Caco-2 (cell line): ENCODE measurements around the gene WFIKKN1. TPM values are rescaled to one million over a fixed set of nuclear protein-coding genes. Genes with fewer than 3 reads are reported as not detected.

Experiments used
- BruUV-seq: library from RNA; stranded (reverse); fragments of 400-500 nt; replicated peaks from 2 replicates; lab custom pipeline; 2021; lab: Mats Ljungman, UMichigan
- CTCF ChIA-PET: fragments of 300-600 bp; sonication (Branson Sonifier 250); formaldehyde crosslinking; loops from one replicate; lab custom pipeline; 2022; ENCODE audit warnings: antibody characterized with exemption; lab: Charles Lee
- POLR2A ChIA-PET: fragments of 300-600 bp; sonication (Branson Sonifier 250); formaldehyde crosslinking; loops from one replicate; lab custom pipeline; 2022; ENCODE audit warnings: antibody characterized with exemption; lab: Charles Lee
- DNase-seq, 2 experiments: peaks; one replicate each; pipeline versions ENCODE4 v3.0.0 to v3.0.0-alpha.2; 2020 to 2022
- H3K27me3 ChIP-seq: replicated peaks from 2 replicates; pipeline ENCODE4 v1.6.0; 2011; ENCODE audit warnings: low read length; ENCODE audit not compliant: control insufficient read depth, insufficient read depth
- H3K36me3 ChIP-seq: 2 replicates; pipeline ENCODE4 v1.5.1; 2011; ENCODE audit warnings: low read length; ENCODE audit not compliant: control insufficient read depth, insufficient read depth
- H3K4me1 ChIP-seq: fragments of 250-450 bp; sonication (Bioruptor Pico); 2 replicates; pipeline ENCODE4 v1.5.1; 2020; ENCODE audit warnings: mild to moderate bottlenecking
- H3K4me3 ChIP-seq: 2 replicates; pipeline ENCODE4 v1.5.1; 2011; ENCODE audit warnings: low read depth, mild to moderate bottlenecking, control low read depth, low read length
- H3K9me3 ChIP-seq: fragments of 250-450 bp; sonication (Bioruptor Pico); 2 replicates; pipeline ENCODE4 v1.5.1; 2020; ENCODE audit warnings: mild to moderate bottlenecking, moderate library complexity
- H3K27ac Mint-ChIP-seq: one replicate; pipeline ENCODE4 v1.8.0; 2022; ENCODE audit warnings: mixed read lengths; ENCODE audit not compliant: unreplicated experiment
- H3K27me3 Mint-ChIP-seq: one replicate; pipeline ENCODE4 v1.8.0; 2022; ENCODE audit warnings: mixed read lengths; ENCODE audit not compliant: insufficient read depth, unreplicated experiment
- H3K36me3 Mint-ChIP-seq: one replicate; pipeline ENCODE4 v1.8.0; 2022; ENCODE audit warnings: mild to moderate bottlenecking, mixed read lengths; ENCODE audit not compliant: insufficient read depth, unreplicated experiment
- H3K4me1 Mint-ChIP-seq: one replicate; pipeline ENCODE4 v1.8.0; 2022; ENCODE audit warnings: low read depth, mixed read lengths; ENCODE audit not compliant: unreplicated experiment
- H3K4me3 Mint-ChIP-seq: one replicate; pipeline ENCODE4 v1.8.0; 2022; ENCODE audit warnings: mild to moderate bottlenecking, moderate library complexity, mixed read lengths; ENCODE audit not compliant: unreplicated experiment
- H3K9me3 Mint-ChIP-seq: one replicate; pipeline ENCODE4 v1.8.0; 2022; ENCODE audit warnings: mixed read lengths; ENCODE audit not compliant: unreplicated experiment
- intact Hi-C: fragments of 100-400 bp; cut with micrococcal nuclease; formaldehyde crosslinking; loops from one replicate; pipeline ENCODE4 v1.10.0; 2022; ENCODE audit not compliant: unreplicated experiment
- total RNA-seq: library from RNA; stranded (reverse); gene quantifications from 2 replicates; pipeline ENCODE4 v1.2.3, GENCODE V29; 2022
- TF ChIP-seq, protein P1 (sequence below), 2 experiments: fragments of 200-600 bp in 1 of 2; IDR thresholded peaks; 1 replicate in 1 of 2; 2 replicates in 1 of 2; pipeline versions ENCODE4 v1.5.1 to v1.8.0; 2011 to 2022; ENCODE audit warnings: antibody characterized with exemption in 1 of 2, control low read depth in 1 of 2, inconsistent platforms in 1 of 2, low read depth in 1 of 2, low read length in 1 of 2, mild to moderate bottlenecking in 1 of 2, moderate library complexity in 1 of 2; ENCODE audit not compliant: insufficient read depth in 1 of 2, severe bottlenecking in 1 of 2, unreplicated experiment in 1 of 2

The WFIKKN1 gene
- total RNA-seq, 1 experiment from 2014 or later, result 0.54 TPM

DNA sequence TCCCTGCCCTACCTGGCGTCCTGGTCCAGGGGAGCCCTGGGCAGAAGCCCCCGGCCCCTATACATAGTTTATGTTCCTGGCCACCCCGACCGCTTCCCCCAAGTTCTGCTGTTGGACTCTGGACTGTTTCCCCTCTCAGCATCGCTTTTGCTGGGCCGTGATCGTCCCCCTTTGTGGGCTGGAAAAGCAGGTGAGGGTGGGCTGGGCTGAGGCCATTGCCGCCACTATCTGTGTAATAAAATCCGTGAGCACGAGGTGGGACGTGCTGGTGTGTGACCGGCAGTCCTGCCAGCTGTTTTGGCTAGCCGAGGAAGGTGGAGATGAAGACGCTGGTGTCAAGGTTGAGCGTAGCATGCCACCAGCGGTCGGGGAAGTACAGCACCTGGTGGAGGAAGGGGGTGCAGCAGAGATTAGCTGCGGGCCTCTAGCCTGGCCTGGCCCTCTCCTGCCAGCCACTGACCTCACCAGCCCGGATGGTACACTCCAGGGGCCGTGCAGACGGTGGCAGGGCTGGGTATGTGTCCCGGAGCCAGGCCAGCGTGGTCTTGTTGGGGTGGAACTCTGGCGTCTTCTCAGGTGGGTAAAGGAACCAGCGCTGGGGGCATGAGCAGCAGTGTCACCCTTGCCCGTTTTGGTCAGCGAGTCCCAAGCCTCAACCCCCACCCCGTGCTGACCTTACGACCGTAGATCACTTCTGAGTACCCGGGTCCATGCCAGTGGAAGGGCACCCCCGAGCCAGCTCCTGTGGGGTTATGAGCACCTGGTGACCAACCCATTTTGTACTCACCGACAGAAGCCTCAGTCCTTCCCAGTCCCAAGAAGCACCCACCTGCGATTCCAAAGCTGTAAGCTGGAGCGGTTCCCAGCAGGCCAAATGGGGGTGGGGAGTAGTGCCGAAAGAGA, 52.0 kb downstream of the WFIKKN1 start:
- Mint-ChIP-seq H3K9me3 (no peaks in the 10 kb centered on the region), H3K4me3 (peak overlapping the region; percentile 87), H3K27me3 (no peaks in the 10 kb centered on the region), H3K36me3 (peaks cover 66% of the 10 kb centered on the region), H3K4me1 (no peaks in the 10 kb centered on the region), H3K27ac (peak overlapping the region; percentile 84)
- CTCF ChIA-PET, result no interaction called here
- H3K36me3 ChIP-seq, result 0 out of 2 replicates have a peak, but pooled peaks cover 4% of the 10 kb centered on the region
- H3K9me3 ChIP-seq, result no peaks in the 10 kb centered on the region
- H3K27me3 ChIP-seq, result no peaks in the 10 kb centered on the region
- POLR2A ChIA-PET, result no interaction called here
- BruUV-seq, result TSS peak; percentile 56
- DNase-seq, result no peak
- TF ChIP-seq, protein P1, sequence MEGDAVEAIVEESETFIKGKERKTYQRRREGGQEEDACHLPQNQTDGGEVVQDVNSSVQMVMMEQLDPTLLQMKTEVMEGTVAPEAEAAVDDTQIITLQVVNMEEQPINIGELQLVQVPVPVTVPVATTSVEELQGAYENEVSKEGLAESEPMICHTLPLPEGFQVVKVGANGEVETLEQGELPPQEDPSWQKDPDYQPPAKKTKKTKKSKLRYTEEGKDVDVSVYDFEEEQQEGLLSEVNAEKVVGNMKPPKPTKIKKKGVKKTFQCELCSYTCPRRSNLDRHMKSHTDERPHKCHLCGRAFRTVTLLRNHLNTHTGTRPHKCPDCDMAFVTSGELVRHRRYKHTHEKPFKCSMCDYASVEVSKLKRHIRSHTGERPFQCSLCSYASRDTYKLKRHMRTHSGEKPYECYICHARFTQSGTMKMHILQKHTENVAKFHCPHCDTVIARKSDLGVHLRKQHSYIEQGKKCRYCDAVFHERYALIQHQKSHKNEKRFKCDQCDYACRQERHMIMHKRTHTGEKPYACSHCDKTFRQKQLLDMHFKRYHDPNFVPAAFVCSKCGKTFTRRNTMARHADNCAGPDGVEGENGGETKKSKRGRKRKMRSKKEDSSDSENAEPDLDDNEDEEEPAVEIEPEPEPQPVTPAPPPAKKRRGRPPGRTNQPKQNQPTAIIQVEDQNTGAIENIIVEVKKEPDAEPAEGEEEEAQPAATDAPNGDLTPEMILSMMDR (IDR thresholded peaks at IDR 0.05; ENCODE audit: insufficient read depth in 1 of 2, low read depth in 1 of 2, low read length in 1 of 2, severe bottlenecking in 1 of 2, unreplicated experiment in 1 of 2), result no peak
- intact Hi-C loops, result no loop called here
- peaks cover 37% of the 10 kb centered on the region for H3K4me1 ChIP-seq
- H3K4me3 ChIP-seq, result peak overlapping the region; percentile 86; the same call in 1 of the 2 replicates

DNA sequence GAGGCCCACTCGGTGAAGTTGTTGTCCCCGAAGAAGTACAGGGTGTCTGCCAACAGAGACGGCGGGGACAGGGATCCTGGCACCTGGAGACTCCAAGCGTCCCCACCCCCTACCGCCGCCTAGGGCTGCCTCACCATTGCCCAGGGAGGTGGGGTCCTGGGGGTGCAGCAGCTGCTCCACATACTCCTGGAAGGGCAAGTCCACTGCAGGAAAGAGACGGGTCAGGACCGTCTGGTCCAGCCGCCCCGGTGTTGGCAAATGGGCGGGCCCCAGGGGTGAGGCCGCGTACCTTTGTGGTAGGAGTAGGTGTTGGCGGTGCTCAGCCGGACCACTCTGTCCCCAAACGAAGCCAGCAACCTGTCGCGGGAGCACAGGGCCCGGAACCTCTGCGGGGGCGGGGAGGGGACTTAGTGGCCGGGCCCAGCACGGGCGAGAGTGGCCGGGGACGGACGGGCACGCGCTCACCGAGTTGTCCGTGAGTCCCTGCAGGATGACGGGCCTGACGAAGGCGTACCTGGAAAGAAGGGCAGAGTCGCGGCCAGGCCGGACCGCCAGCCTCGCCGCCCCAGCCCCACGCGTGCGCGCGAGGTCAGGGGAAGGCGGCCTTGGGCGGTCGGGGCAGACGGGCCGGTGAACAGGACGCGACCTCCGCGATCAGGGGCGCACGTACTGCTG, 52.7 kb downstream of the WFIKKN1 start:
- BruUV-seq, result no TSS peak
- Histone ChIP-seq H3K9me3 (no peaks in the 10 kb centered on the region), H3K4me3 (peak overlapping the region; percentile 86), H3K36me3 (0 out of 2 replicates have a peak, but pooled peaks cover 4% of the 10 kb centered on the region), H3K4me1 (peaks cover 37% of the 10 kb centered on the region), H3K27me3 (no peaks in the 10 kb centered on the region)
- TF ChIP-seq, protein P1 (IDR thresholded peaks at IDR 0.05; ENCODE audit: insufficient read depth in 1 of 2, low read depth in 1 of 2, low read length in 1 of 2, severe bottlenecking in 1 of 2, unreplicated experiment in 1 of 2), result no peak
- ChIA-PET POLR2A (no interaction called here), CTCF (no interaction called here)
- DNase-seq, result no peak
- intact Hi-C loops, result no loop called here
- no peaks in the 10 kb centered on the region for H3K9me3 Mint-ChIP-seq
- H3K4me3 Mint-ChIP-seq, result peak overlapping the region; percentile 87
- H3K36me3 Mint-ChIP-seq, result peaks cover 60% of the 10 kb centered on the region
- no peaks in the 10 kb centered on the region for H3K4me1 Mint-ChIP-seq
- no peaks in the 10 kb centered on the region for H3K27me3 Mint-ChIP-seq
- H3K27ac Mint-ChIP-seq, result peak overlapping the region; percentile 84

Other genes starting within 250 kb of the WFIKKN1 start
- 85.5 and 87.1 TPM in 2 replicates for gene PGAP6, start 249.0 kb upstream of the WFIKKN1 start, total RNA-seq
- gene NME4, start 233.8 kb upstream of the WFIKKN1 start, total RNA-seq, result 140 and 150 TPM in 2 replicates
- 50.2 and 52.6 TPM in 2 replicates for gene DECR2, start 229.1 kb upstream of the WFIKKN1 start, total RNA-seq
- 31.3 and 35.8 TPM in 2 replicates for gene RAB11FIP3, start 205.3 kb upstream of the WFIKKN1 start, total RNA-seq
- 85.3 and 87.9 TPM in 2 replicates for gene CAPN15, start 103.3 kb upstream of the WFIKKN1 start, total RNA-seq
- gene PRR35, start 70.6 kb upstream of the WFIKKN1 start, total RNA-seq, result 0.14 TPM in 1 of 2 replicates, not detected in the other
- gene NHLRC4, start 64.0 kb upstream of the WFIKKN1 start, total RNA-seq, result not detected in 2 replicates
- gene PIGQ, start 61.0 kb upstream of the WFIKKN1 start, total RNA-seq, result 45.3 and 45.8 TPM in 2 replicates
- gene RAB40C, start 40.9 kb upstream of the WFIKKN1 start, total RNA-seq, result 18.7 and 19.1 TPM in 2 replicates
- 67.1 and 67.4 TPM in 2 replicates for gene METTL26, start 5.3 kb downstream of the WFIKKN1 start, total RNA-seq
- gene MCRIP2, start 10.8 kb downstream of the WFIKKN1 start, total RNA-seq, result 33.0 and 40.7 TPM in 2 replicates
- 57.8 and 60.9 TPM in 2 replicates for gene WDR90, start 18.4 kb downstream of the WFIKKN1 start, total RNA-seq
- gene RHOT2, start 37.1 kb downstream of the WFIKKN1 start, total RNA-seq, result 96.7 and 106 TPM in 2 replicates
- gene RHBDL1, start 44.7 kb downstream of the WFIKKN1 start, total RNA-seq, result 2.9 and 3.2 TPM in 2 replicates
- gene STUB1, start 49.4 kb downstream of the WFIKKN1 start, total RNA-seq, result 77.8 and 86.6 TPM in 2 replicates
- gene JMJD8, start 53.3 kb downstream of the WFIKKN1 start, total RNA-seq, result 46.7 and 52.4 TPM in 2 replicates
- gene WDR24, start 59.4 kb downstream of the WFIKKN1 start, total RNA-seq, result 10.8 and 11.7 TPM in 2 replicates
- 5.9 and 10.5 TPM in 2 replicates for gene FBXL16, start 74.8 kb downstream of the WFIKKN1 start, total RNA-seq
- 20.0 and 23.4 TPM in 2 replicates for gene METRN, start 84.1 kb downstream of the WFIKKN1 start, total RNA-seq
- gene ANTKMT, start 90.2 kb downstream of the WFIKKN1 start, total RNA-seq, result 39.7 and 42.6 TPM in 2 replicates
- gene CCDC78, start 95.5 kb downstream of the WFIKKN1 start, total RNA-seq, result 3.5 and 4.6 TPM in 2 replicates
- gene HAGHL, start 96.1 kb downstream of the WFIKKN1 start, total RNA-seq, result 6.8 and 9.7 TPM in 2 replicates
- 42.9 and 44.5 TPM in 2 replicates for gene CIAO3, start 110.0 kb downstream of the WFIKKN1 start, total RNA-seq
- 0.36 and 0.39 TPM in 2 replicates for gene MSLN, start 129.7 kb downstream of the WFIKKN1 start, total RNA-seq
- gene RPUSD1, start 157.4 kb downstream of the WFIKKN1 start, total RNA-seq, result 42.2 and 44.0 TPM in 2 replicates
- 97.6 and 102 TPM in 2 replicates for gene CHTF18, start 157.6 kb downstream of the WFIKKN1 start, total RNA-seq
- gene GNG13, start 169.7 kb downstream of the WFIKKN1 start, total RNA-seq, result not detected in 2 replicates